Measurements from ENCODE around the gene ZBTB24.

- no peak for TF ChIP-seq CTCF (IDR thresholded peaks at IDR 0.05)
- no peak for TF ChIP-seq ZFX (IDR thresholded peaks at IDR 0.05; ENCODE audit: borderline replicate concordance)
Observed at GRCh38 chr6:109465772-109466171, 17.2 kb downstream of the ZBTB24 start.

All from 22Rv1 (cell line).